Epithelial cell of esophagus (primary cell): Measurements from ENCODE around the gene TK1.

Source experiments
- DNase-seq: peaks from one replicate; pipeline ENCODE4 v3.0.0; 2010; ENCODE audit warnings: low read depth
- H3K4me3 ChIP-seq: 2 replicates; pipeline ENCODE4 v1.5.1; 2011; ENCODE audit warnings: mild to moderate bottlenecking, low read length, control low read depth
- TF ChIP-seq, protein P1 (sequence below): IDR thresholded peaks from 2 replicates; pipeline ENCODE4 v1.5.1; 2011; ENCODE audit warnings: low read depth, mild to moderate bottlenecking, low read length, control low read depth, inconsistent platforms; ENCODE audit not compliant: insufficient read depth; ENCODE audit errors: missing control alignments

TK1 gene

GRCh38 chr17:78204387-78205123 lies 17.7 kb upstream of the TK1 start:
- H3K4me3 ChIP-seq: no peak overlapping the region
- TF ChIP-seq, protein P1, sequence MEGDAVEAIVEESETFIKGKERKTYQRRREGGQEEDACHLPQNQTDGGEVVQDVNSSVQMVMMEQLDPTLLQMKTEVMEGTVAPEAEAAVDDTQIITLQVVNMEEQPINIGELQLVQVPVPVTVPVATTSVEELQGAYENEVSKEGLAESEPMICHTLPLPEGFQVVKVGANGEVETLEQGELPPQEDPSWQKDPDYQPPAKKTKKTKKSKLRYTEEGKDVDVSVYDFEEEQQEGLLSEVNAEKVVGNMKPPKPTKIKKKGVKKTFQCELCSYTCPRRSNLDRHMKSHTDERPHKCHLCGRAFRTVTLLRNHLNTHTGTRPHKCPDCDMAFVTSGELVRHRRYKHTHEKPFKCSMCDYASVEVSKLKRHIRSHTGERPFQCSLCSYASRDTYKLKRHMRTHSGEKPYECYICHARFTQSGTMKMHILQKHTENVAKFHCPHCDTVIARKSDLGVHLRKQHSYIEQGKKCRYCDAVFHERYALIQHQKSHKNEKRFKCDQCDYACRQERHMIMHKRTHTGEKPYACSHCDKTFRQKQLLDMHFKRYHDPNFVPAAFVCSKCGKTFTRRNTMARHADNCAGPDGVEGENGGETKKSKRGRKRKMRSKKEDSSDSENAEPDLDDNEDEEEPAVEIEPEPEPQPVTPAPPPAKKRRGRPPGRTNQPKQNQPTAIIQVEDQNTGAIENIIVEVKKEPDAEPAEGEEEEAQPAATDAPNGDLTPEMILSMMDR: no peak
- DNase-seq: no peak

GRCh38 chr17:78202666-78203065 lies 15.8 kb upstream of the TK1 start:
- TF ChIP-seq, protein P1: no peak
- H3K4me3 ChIP-seq: no peak overlapping the region
- no peak for DNase-seq

GRCh38 chr17:78200451-78200850 lies 13.6 kb upstream of the TK1 start:
- TF ChIP-seq, protein P1: no peak
- no peak for DNase-seq
- H3K4me3 ChIP-seq: no peak overlapping the region

GRCh38 chr17:78197147-78197832 lies 10.4 kb upstream of the TK1 start:
- DNase-seq: peak; percentile 58
- H3K4me3 ChIP-seq: no peak overlapping the region
- TF ChIP-seq, protein P1: no peak

DNA sequence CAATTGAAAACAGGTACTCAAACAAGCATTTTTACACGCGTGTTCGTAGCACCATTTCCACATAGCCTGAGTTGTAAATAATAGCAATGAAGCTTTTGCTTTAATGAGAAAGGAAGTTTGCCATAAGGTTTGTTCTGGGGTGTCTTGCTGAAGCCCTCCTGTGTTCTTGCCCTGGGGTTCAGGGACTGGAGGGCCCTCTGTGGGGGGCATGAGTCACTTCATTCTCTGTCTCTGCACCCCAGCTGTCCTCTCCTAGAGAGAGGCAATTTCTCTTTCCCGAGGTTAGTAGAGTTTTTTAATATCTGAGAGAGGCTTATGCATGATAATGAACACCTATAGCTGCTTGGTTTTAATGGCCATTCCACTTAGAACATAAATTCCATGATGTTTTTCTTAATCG lies 9.9 kb upstream of the TK1 start:
- no peak for DNase-seq
- TF ChIP-seq, protein P1: no peak
- no peak overlapping the region for H3K4me3 ChIP-seq

DNA sequence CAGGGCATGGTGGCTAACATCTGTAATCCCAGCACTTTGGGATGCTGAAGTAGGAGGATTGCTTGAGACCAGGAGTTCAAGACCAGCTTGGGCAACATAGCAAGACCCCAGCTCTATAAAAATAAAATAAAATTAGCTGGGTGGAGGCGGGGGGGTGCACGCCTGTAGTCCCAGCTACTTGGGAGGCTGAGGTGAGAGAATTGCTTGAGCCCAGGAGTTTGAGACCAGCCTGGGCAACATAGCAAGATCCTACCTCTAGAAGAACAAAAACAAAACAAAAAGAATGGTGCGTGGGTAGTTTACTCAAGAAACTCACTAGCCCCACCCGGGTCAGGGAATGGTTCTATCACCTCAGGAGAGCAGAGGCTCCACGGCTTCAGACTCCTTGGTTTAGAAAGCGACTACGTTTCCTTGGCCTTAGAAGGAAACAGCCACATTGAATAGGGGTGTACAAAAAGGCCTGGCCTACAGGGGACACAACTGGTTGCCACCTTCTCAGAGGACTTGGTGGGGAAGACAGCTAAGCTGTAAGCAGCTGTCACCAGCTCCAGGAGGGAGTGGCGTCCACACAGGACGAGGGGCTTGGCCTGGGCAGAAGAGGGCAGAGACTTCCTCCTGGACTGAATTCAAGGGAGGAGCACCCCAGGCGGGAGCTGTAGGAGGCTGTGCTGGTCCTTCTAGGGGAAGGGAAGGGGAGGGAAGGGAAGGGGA lies 716 bp downstream of the TK1 start:
- DNase-seq: no peak
- peak overlapping the region; percentile 61 for H3K4me3 ChIP-seq
- TF ChIP-seq, protein P1: no peak
